D341Med (cell line): Measurements from ENCODE around the gene PSMD6.

ENCODE experiments used
- DNase-seq: peaks from one replicate; pipeline ENCODE4 v3.0.0; 2012; ENCODE audit warnings: low spot score

The PSMD6 gene

DNA sequence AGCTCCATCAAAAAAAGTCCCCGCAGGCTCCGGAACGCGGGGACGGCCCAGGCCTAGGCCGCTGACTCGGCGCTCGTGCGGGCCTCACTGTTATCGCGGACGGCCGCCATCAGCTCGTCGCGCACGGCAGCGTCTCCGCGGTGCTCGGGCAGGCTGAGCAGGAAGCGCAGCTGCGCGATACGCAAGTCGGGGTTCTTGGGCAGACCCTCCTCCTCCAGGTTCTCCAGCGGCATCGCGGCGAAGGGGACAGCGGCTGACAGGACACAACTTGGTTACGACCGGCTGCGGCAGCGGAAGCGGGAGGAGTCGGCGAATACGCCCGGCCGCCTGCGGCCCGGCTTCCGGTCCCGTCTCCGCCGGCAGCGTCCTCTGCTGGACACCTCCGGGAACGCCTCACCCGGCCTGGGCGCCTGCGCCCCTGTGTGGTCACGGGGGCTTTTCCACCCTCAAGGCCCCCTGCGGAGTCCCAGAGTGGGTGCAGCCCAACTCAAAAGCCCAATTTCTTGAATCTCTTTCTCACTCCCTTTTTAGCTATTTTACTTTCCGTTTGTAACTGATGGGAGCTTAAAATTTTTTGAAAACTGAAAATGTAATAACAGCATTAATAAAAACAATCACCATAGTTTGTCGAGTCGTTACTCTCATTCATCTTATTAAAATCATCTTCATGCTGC lies at the start of gene PSMD6:
PSMD6 (minus strand) TSS at position 308 of the 674 bp plus-strand sequence; CDS start at position 233, 75 bp downstream.
- DNase-seq, result peak; percentile 97

DNA sequence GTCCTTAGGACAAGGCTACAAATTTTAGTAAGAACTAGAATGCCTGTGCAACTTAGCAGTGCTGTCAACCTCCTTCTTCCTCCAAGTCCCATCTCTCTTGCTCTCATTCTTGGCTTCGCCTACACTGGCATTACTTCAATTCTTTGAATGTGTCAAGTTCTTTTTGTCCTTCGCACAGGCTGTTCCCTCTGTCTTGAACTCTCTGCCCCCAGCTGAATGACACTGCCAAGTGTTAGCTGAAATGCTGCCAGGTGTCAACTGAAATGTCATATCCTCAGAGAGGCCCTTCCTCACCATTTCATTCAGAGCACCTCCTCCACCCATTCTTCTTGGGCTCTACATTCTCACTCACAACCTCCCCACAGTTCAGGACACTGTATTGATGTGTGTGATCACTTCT lies 48.8 kb upstream of the PSMD6 start:
- DNase-seq, result no peak

DNA sequence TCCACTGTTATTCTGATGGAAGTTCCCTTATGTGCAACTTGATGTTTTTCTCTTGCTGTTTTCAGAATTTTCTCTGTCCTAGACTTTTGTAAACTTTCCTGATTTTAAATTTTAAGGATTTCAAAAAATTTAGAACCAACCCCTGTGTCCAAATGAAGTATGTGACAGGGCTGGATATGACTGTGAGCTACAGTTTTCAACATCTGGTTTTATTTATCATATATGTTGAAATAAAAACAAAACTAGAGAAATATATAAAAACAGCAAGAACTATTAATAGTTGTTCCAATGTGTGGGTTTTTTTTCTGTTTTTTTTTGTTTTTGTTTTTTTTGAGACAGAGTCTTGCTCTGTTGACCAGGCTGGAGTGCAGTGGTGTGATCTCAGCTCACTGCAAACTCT lies 47.4 kb upstream of the PSMD6 start:
- no peak for DNase-seq

DNA sequence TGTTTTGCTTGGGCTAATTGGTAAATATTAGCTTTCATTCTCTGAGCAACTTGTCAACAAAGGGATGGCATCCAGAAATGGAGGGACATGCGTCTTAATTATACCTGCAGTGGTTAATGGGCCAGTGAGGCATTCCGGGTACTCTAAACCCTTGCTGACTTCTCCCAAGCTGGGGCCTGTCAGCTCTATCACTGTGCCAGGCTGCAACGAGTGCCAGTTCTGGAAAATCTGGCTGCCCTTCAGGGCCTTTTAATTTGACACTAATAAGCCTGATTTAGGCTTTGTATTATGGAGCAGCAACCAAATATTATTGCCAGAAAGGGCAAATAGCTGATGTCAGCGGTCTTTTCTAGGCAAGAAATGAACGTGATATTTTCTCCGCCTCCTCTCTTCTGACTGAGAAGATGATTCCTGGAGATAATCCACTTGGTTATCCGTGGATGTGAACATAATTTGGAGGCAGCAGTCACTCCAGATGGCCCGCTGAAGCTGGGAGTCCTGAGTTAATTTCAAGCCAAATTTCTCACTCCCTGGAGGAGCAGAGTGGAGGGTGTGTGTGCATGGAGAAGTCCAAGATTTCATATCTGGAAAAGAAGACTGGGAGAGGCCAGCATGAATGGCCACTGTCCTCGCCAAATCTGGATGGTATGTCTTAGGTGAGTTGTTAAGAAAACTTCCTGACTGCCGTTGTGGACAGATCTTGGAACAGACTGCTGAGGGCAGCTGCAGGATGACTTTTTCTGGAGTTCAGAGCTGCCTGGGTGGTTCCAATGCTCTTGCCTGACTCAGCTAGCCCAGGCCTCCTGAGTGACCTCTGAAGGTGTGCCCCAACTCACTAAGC lies 44.4 kb upstream of the PSMD6 start:
- peak; percentile 52 for DNase-seq

DNA sequence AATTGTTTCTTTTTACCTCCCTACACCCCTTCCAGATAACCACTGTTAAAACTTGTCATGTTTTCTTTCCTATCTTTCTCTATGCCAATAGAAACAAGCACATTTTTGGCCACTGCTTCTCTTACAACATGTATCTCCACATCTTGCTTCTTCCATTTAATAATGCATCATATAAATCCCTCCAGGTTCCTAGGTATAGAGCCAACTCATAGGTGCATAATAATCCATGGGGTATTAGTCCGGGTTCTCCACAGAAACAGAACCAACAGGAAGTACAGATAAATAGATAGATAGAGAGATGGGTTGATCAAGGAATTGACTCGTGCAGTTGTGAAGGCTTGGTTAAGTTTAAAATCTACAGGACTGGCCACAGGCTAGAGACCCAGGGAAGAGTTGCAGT lies 41.5 kb upstream of the PSMD6 start:
- no peak for DNase-seq

DNA sequence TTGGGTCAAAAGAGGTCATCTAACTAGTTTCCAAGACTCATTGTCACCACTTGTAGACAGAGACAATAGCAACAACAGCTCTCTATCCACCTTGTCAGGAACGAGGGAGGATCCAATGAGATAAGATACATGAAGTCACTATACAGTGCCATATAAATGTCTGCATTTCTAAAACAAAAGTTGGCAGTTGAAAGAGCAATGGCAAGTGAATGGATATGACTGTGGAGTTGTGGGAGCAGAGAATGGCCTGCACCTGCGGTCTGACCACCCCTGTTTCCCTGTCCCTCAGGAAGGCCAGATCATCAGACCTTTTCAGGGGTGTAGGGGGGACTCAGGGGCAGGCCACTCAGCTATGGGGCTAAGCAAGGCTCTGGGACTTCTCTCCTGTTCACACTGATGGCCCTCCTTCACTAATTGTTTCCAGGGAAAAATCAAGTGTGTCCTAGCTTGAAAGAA lies 40.7 kb upstream of the PSMD6 start:
- no peak for DNase-seq

DNA sequence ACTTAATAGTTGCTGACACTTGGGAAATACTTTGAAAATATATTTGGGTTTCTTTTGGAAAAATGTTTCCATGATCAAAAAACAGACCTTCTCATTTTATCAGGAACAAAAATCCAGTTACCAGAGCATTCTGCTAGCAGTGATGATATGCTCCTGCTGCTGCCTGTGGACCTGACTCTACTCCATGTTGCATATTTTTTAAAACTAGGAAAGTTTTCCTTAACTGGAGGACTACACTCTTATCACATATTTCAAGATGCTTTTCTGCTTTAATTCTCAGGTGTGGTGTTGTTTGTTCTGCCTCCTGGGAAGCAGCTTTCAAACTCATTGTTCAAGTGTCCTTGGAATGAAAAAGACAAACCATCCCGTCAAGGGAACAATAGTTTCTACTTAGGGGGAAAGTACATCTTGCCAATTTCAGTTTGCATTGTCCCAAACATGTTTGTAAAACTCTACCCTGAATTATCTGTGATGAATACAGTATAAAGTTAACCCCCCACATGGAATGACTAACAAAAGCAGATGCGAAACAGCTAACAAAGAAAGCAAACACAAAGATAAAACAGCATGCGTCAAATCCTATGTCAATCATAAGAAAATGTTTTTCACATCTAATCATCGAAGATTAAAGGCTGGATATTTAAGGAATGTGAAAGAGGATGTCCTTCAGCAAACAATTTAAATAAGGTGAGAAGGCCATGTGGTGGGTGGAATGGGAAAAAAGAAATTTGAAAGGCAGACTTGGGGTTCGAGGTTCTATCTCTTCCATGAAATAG lies 40.1 kb upstream of the PSMD6 start:
- no peak for DNase-seq

DNA sequence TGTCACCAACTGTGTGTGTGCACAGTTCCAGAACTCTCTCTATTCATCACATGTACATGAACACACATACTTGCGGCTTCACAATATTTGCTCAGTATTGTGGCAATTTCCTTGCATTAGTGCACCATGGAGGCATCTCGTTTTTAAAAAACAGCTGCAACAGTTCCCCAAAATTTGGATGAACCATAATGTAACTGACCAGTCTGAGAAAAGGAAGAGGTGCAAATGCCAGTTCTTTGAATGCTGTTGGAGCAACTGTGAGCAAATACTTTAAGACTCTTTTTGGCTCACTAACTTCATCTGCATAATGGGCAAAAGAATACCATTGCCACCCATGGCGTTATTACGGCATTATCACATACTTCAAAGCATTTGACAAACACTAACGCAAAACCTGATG lies 38.3 kb upstream of the PSMD6 start:
- no peak for DNase-seq

DNA sequence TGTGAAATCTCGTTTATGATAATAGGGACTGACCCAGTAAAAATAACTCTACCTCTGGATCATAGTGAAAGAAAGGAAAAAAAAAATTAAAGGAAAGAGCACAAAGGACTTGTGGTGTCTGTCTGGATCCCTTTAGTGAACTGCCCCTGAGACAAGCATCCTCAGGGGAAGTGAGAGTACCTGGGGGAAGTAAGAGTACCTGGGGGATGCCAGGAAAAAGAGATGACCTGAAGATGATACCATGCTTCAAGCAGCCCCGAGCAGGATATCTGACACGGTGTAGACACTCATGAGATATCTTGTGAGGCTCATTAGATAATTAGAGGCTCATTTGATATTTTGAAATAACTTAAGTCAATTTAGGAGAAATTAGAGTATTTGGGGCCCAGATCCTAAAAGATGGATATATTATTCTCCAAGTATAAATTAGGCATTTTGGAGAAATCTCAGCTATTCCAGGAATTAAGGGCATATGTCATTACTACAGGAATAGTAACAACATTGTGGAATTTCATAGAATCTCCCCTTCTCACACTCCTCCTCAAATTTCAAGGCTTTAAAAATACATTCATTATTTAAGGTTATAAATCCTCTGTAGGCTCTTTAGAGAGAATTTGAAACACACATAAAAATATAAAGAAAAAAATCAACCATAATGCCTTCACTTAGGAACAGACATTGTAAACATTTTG lies 36.3 kb upstream of the PSMD6 start:
- no peak for DNase-seq

DNA sequence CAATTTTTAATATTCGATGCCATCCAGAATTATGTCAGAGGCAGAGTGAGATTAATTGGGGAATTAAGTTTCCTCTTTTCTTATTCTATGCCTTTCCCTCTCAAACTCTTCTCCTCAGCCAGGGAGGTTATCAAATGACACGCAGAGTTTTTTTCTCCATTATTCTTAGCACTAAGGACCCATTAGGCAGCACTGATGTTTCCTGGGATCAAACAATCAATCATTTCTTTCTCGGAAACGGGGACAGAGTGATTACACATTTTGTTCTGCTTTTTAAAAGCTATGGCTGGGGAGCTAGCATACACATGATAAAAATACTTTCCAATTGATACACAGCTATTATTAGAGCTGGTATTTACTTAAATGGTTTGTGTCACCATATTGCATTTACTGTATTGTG lies 35.3 kb upstream of the PSMD6 start:
- DNase-seq, result no peak

DNA sequence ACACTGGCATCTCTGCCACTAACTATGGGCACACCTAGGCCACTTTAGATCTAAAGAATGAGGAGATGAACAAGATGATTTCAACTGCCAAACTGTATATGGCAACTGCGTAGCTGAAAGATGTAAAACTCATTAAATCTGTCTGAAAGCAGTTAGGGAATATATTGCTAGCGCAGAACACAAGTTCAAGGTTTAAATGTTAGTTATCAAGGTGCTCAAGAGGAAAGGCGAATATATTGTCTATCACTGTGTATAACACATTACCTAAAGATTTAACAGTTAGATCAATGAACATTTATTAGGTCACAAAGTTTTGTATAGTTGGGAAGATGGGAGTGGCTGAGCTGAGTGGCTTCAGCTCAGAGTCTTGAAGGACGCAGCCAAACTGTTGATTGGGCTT lies 33.9 kb upstream of the PSMD6 start:
- DNase-seq, result no peak

DNA sequence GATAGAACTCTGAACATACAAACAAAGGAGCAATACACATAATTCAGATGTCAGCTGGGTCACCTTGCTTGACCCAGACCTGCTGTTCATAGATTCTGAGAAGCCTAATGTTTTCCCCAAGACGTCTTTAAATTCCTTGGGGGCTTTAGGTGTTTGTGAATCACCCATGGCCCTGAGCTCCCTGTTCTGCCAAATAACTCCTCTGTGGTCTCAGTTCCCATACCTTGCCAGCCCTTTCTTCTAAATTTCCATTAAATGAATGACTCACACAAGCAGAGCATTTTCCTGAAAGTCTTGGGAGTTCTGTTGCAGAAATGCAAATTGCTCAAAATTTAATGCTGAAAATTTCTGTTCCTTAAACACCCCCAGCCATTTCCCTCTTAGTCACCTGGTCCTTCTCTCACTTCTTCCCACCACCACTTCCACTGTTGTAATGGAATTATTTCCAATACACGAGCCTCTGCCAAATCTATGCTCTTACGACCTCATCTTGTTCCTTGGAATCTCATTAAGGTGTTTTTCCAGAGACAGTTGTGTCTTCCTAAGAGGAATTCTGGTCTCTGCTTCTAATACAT lies 33.4 kb upstream of the PSMD6 start:
- DNase-seq, result no peak

DNA sequence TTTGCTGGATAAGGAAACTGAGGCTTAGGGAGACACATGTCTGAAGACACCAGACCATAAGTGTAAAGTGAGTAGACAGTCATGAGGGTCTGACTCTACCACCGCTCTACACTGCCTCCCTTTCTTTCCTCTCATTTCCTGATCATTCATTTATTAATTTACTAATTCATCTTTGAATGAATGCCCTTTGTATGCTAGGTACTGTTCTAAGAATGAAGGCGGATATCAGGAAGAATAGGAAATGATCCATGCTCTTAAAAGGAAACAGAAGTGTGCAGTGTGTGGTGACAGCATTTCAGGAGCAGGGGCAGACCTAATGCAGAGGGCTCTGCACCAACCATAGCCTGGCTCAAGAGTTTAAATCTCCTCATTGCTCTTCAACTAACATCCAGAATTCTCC lies 31.8 kb upstream of the PSMD6 start:
- DNase-seq, result no peak

DNA sequence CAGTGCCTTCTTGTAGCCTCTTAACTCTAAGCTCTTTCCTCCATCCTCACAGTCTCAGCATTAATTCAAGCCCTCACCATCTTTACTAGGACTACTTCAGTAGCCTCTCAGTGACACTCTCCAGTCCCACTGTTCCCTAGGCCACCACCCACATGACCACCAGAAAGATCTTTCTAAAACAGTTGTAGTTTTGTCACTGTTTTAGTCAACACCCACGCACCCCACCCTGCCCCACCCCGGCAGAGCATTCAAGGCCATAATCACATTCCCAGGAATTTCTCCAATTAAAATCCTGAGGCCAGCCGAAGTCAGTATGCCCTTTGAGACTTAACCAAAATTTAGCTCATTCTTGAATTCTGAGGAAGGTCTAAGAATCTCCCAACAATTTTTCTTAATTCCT lies 31.2 kb upstream of the PSMD6 start:
- no peak for DNase-seq

DNA sequence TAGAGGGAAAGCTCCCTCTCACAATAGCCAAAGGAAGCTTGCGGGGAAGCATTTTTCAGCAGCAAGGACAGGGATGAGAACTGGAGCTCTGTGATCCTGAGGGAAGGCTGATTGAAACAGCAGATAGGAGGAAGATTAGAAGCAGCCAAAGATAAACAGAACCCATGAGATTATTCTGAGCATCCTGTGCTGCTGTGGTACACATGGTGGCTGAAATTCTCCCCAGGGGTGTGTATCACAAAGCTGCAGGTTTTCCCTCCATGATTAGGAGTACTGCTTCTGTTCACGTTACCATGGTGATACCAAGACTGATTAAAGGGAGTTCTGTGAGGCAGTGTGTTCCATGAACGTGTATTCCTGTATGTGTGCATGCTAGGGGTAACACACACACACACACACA lies 30.3 kb upstream of the PSMD6 start:
- DNase-seq, result no peak

DNA sequence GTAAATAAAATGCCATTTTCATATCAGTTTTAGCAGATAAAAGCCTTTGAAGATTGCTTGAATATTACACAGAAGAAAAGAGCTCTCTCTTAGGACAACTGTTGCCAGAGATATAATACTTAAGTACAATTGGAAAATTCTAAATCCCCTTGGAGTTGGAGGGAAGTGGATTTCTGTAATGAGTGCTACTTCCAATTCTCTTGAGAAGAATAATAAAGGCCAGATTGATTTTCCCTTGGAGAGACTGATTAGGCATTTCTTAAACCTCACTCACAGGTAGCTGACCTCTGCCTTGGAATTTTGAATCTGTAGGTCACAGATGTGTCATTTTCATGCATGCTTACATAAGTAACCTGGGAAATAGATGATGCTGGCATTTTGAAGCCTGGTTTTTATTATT lies 29.8 kb upstream of the PSMD6 start:
- DNase-seq, result no peak

DNA sequence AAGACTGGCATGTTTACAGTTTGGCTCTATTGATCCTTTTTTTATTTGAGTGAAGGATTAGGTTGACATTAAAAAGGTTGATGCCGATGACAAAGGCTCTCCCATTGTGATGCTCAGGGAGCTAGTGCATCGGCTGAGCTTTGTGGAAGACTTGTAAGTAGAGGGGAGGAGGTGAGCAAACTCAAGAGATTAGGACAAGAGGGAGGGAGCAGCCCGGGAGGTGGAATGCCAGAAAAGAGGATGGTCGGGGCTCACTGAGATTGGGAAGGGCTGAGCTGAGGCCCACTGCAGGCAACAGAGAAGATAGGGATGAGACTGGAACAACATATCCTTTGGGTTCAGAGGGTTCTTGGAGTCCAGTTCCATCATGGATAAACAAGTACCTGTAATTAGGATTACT lies 26.5 kb upstream of the PSMD6 start:
- no peak for DNase-seq

DNA sequence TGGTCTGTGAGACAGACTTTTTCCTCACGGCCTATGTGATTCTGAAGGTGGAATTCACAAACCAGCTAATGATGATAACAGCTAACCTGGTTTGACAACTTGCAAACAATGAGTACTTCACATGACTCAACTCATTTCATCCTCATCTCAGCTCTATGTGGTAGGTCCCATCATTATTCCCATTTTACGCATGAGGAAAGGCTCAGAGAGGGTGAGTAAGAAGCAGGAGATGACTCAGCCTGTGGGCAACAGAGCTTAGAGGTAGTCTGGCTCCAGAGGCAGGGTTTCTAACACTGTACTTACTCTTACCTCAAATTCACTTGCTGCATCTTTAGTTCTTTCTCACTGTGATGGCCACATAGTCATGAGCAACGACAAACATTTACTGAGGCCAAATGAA lies 25.8 kb upstream of the PSMD6 start:
- DNase-seq, result no peak

DNA sequence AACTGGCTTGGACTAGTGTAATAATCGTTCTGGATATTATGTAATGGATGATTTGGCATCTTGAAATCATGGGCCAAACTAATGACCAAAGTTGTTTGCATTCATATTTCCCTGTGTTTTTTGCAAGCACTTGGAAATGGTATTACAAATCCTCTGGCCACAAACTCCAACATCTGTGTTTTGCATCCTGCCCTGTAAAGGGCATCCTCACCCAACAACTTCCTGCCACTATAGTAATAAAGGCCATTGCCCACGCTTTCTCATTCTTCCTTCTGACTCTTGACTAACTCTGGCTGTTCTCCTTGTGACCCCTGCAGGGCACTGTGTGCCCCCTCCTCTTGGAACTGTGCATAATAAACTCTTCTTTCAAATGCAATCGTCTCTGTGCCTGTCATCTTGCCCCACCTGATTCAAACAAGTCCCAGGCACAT lies 25.4 kb upstream of the PSMD6 start:
- no peak for DNase-seq

DNA sequence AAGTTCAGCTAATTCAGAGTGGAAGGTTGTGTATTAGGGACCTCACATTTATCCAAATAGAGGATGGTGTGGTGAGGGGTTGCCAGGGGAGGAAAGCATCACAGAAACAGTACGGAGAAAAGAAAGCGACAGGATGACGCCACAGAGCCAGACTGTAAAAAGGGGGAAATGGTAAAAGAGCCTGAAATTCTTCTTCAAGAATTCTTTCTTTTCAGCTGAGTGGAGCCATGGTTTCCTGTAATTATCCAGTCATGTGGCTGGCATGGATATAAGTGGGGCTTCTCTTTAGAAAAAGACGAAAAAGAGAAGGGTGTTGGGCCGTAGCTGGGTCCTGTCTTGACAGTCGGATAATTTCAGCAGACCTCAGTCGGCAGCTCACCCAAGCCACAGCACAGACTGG lies 24.5 kb upstream of the PSMD6 start:
- no peak for DNase-seq

DNA sequence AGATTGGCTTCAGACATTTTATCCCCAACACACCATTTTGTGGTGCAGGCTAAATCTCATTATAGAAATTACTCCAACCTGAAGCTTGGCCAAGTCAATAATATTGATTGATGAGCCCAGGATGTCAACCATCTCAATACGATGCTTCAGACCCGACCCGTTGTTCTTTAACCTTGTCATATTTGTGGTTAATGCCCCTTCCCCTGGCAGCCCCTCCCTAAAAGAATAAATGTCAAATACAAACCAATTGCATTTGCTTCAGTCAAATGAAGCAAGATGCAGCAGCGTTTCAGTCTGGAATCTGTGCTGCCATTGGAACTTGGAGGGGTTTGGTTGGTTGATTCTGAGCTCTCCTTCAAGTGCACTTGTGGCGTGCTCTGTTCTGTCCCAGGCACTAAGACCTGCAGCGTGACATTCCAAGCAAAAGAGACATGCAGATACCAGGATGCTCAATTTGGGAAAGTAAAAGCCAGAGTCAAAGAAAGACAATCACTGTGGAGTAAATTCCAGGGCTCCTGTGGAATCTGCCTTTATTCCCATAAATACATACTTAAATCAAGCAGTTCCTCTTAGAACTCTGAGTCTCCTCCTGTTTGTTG lies 23.8 kb upstream of the PSMD6 start:
- no peak for DNase-seq
